ENCODE results near the gene TMEM8B.
"Not testable (repeated sequence)": the region's sequence is repeated elsewhere in the genome, so short reads cannot be mapped to it uniquely, and the experiment has no call there.

TMEM8B gene

GRCh38 chr9:35869621-35870216 lies 40.7 kb downstream of the TMEM8B start:
- no peak for DNase-seq

- no peak for DNase-seq
Measured at GRCh38 chr9:35870351-35870923, 41.4 kb downstream of the TMEM8B start, which contains the start of gene OR13J1. Gene OR13J1, minus strand, starts transcription at chr9:35870401. Its CDS starts 0 bp downstream, at chr9:35870401.

- no peak for DNase-seq
Measured at GRCh38 chr9:35871545-35871944, 42.5 kb downstream of the TMEM8B start.

- DNase-seq, result no peak
Measured at GRCh38 chr9:35872505-35872904, 43.5 kb downstream of the TMEM8B start.

- DNase-seq, result peak; percentile 67
Measured at GRCh38 chr9:35882263-35882848, 53.3 kb downstream of the TMEM8B start.

- DNase-seq, result no peak
Measured at GRCh38 chr9:35882996-35883395, 54.0 kb downstream of the TMEM8B start.

- not testable (repeated sequence) for DNase-seq
Measured at GRCh38 chr9:35884908-35885307, 55.9 kb downstream of the TMEM8B start.

GRCh38 chr9:35891646-35892045 lies 62.6 kb downstream of the TMEM8B start:
- no peak for DNase-seq

GRCh38 chr9:35892051-35892450 lies 63.0 kb downstream of the TMEM8B start:
- no peak for DNase-seq

- DNase-seq, result no peak
Measured at GRCh38 chr9:35896570-35896969, 67.5 kb downstream of the TMEM8B start.

- not testable (repeated sequence) for DNase-seq
Measured at GRCh38 chr9:35897376-35898099, 68.5 kb downstream of the TMEM8B start.

- no peak for DNase-seq
Measured at GRCh38 chr9:35898337-35898736, 69.3 kb downstream of the TMEM8B start.

- no peak for DNase-seq
Measured at GRCh38 chr9:35899021-35899420, 70.0 kb downstream of the TMEM8B start.

GRCh38 chr9:35903049-35903448 lies 74.0 kb downstream of the TMEM8B start:
- peak; percentile 65 for DNase-seq

GRCh38 chr9:35904338-35904737 lies 75.3 kb downstream of the TMEM8B start:
- no peak for DNase-seq

- no peak for DNase-seq
Measured at GRCh38 chr9:35905051-35905781, 76.2 kb downstream of the TMEM8B start.

- no peak for DNase-seq
Measured at GRCh38 chr9:35905912-35906679, 77.1 kb downstream of the TMEM8B start, which contains the start of gene HRCT1. Gene HRCT1, plus strand, starts transcription at chr9:35906202. Its CDS starts 86 bp downstream, at chr9:35906288.

GRCh38 chr9:35906923-35907699 lies 78.1 kb downstream of the TMEM8B start:
- DNase-seq, result no peak

- no peak for DNase-seq
Measured at GRCh38 chr9:35907711-35908503, 78.9 kb downstream of the TMEM8B start.

GRCh38 chr9:35908504-35909125 lies 79.6 kb downstream of the TMEM8B start:
- DNase-seq, result no peak
